HCT116 (cell line): ENCODE measurements around the gene NT5DC3. TPM values are rescaled to one million over a fixed set of nuclear protein-coding genes. Genes with fewer than 3 reads are reported as not detected.

ENCODE experiments used
- ATAC-seq: fragments of 200-7000 bp; cut with Tn5 transposase; 2 replicates; pipeline ENCODE4 v1.9.1; 2020; ENCODE audit warnings: mild to moderate bottlenecking, moderate library complexity
- BruUV-seq: library from RNA; stranded (reverse); fragments of 400-500 nt; replicated peaks from 2 replicates; lab custom pipeline; 2021; lab: Mats Ljungman, UMichigan
- CTCF ChIA-PET: fragments of 300-600 bp; sonication (Branson Sonifier 250); formaldehyde crosslinking; loops from one replicate; lab custom pipeline; 2021; ENCODE audit warnings: antibody characterized with exemption; lab: Charles Lee
- POLR2A ChIA-PET: fragments of 300-600, 350-600 bp; sonication (Branson Sonifier 250); formaldehyde crosslinking; loops from one replicate; lab custom pipeline; 2021; ENCODE audit warnings: antibody characterized with exemption; lab: Charles Lee
- RAD21 ChIA-PET, 2 experiments: fragments of 300-600 bp; sonication (Branson Sonifier 250); formaldehyde crosslinking; loops; one replicate each; lab custom pipeline; 2023; ENCODE audit warnings: low total read pairs in 2 of 2; ENCODE audit not compliant: uncharacterized antibody in 2 of 2, unreplicated experiment in 2 of 2, low non-redundant PET in 1 of 2; lab: Charles Lee
- DNase-seq: peaks from one replicate; pipeline ENCODE4 v3.0.0-alpha.2; 2010; ENCODE audit warnings: low read depth, low spot score
- H2AFZ ChIP-seq: fragments of 200-600 bp; shearing (Covaris generic), sonication (generic); 2 replicates; pipeline ENCODE4 v1.6.1; 2017; ENCODE audit warnings: low read depth, mixed run types, mixed read lengths, antibody characterized with exemption, low read length; ENCODE audit not compliant: poor library complexity, severe bottlenecking
- H3K27ac ChIP-seq: 2 replicates; pipeline ENCODE4 v1.5.1; 2012; ENCODE audit warnings: low read depth, low read length
- H3K27me3 ChIP-seq: fragments of 200-600 bp; sonication (generic); 2 replicates; pipeline ENCODE4 v1.6.1; 2016; ENCODE audit warnings: mixed run types, low read length, mixed read lengths; ENCODE audit not compliant: insufficient read depth
- H3K36me3 ChIP-seq, 2 experiments: fragments of 200-500 bp in 1 of 2; fragments of 200-600 bp in 1 of 2; sonication (Bioruptor generic) in 1 of 2; sonication (generic) in 1 of 2; 2 replicates each; pipeline versions ENCODE4 v1.5.1 to v1.6.1; 2014 to 2016; ENCODE audit warnings: low read length in 2 of 2, inconsistent platforms in 1 of 2, mixed read lengths in 1 of 2, mixed run types in 1 of 2; ENCODE audit not compliant: insufficient read depth in 2 of 2, control insufficient read depth in 1 of 2
- H3K4me1 ChIP-seq, 2 experiments: fragments of 200-600 bp in 1 of 2; sonication (generic) in 1 of 2; 2 replicates each; pipeline versions ENCODE4 v1.5.1 to v1.6.1; 2012 to 2017; ENCODE audit warnings: low read length in 2 of 2, inconsistent platforms in 1 of 2, mild to moderate bottlenecking in 1 of 2, mixed read lengths in 1 of 2, mixed run types in 1 of 2, moderate library complexity in 1 of 2; ENCODE audit not compliant: insufficient read depth in 2 of 2, control insufficient read depth in 1 of 2
- H3K4me2 ChIP-seq: fragments of 200-600 bp; sonication (generic); 2 replicates; pipeline ENCODE4 v1.6.1; 2017; ENCODE audit warnings: mixed run types, low read length, mixed read lengths
- H3K4me3 ChIP-seq, 2 experiments: fragments of 200-600 bp in 1 of 2; sonication (generic) in 1 of 2; replicated peaks in 1 of 2; 2 replicates each; pipeline ENCODE4 v1.5.1; 2011 to 2016; ENCODE audit warnings: low read length in 2 of 2, control low read depth in 1 of 2, low read depth in 1 of 2, mild to moderate bottlenecking in 1 of 2, mixed read lengths in 1 of 2, mixed run types in 1 of 2
- H3K79me2 ChIP-seq: fragments of 200-600 bp; sonication (generic); 2 replicates; pipeline ENCODE4 v1.6.1; 2017; ENCODE audit warnings: mild to moderate bottlenecking, mixed run types, low read length, moderate library complexity, mixed read lengths; ENCODE audit not compliant: insufficient read depth
- H3K9ac ChIP-seq: fragments of 200-600 bp; sonication (generic); 2 replicates; pipeline ENCODE4 v1.6.1; 2016; ENCODE audit warnings: low read length, mixed read lengths
- H3K9me2 ChIP-seq: fragments of 200-600 bp; sonication (generic), shearing (Covaris generic); 2 replicates; pipeline ENCODE4 v1.6.1; 2017; ENCODE audit warnings: mixed run types, mild to moderate bottlenecking, moderate library complexity; ENCODE audit not compliant: insufficient read depth
- H3K9me3 ChIP-seq, 2 experiments: fragments of 200-500 bp in 1 of 2; fragments of 200-600 bp in 1 of 2; sonication (Bioruptor generic) in 1 of 2; sonication (generic) in 1 of 2; 2 replicates each; pipeline ENCODE4 v1.6.1; 2014 to 2017; ENCODE audit warnings: low read length in 2 of 2, mixed read lengths in 2 of 2, inconsistent platforms in 1 of 2, low read depth in 1 of 2, mild to moderate bottlenecking in 1 of 2, mixed run types in 1 of 2, moderate library complexity in 1 of 2; ENCODE audit not compliant: control insufficient read depth in 1 of 2, insufficient read depth in 1 of 2
- H4K20me1 ChIP-seq: fragments of 200-600 bp; sonication (generic), shearing (Covaris generic); 2 replicates; pipeline ENCODE4 v1.6.1; 2017; ENCODE audit warnings: mixed run types, mild to moderate bottlenecking, moderate library complexity; ENCODE audit not compliant: insufficient read depth
- CBX3 ChIP-seq: IDR thresholded peaks from 2 replicates; pipeline ENCODE4 v1.6.1; 2012; ENCODE audit warnings: low read depth
- CEBPB ChIP-seq: IDR thresholded peaks from 2 replicates; pipeline ENCODE4 v1.6.1; 2012; ENCODE audit warnings: low read depth
- CTCF ChIP-seq, 3 experiments: fragments of 200-600 bp in 1 of 3; sonication (generic) in 1 of 3; IDR thresholded peaks in 2 of 3; conservative IDR thresholded peaks in 1 of 3; 2 replicates each; pipeline ENCODE4 v1.5.1; 2012 to 2017; ENCODE audit warnings: low read depth in 2 of 3, low read length in 2 of 3, antibody characterized with exemption in 1 of 3, borderline replicate concordance in 1 of 3, control low read depth in 1 of 3, mild to moderate bottlenecking in 1 of 3, mixed read lengths in 1 of 3, mixed run types in 1 of 3, moderate library complexity in 1 of 3; ENCODE audit not compliant: insufficient read depth in 1 of 3
- EGR1 ChIP-seq: IDR thresholded peaks from 2 replicates; pipeline ENCODE4 v1.6.1; 2012; ENCODE audit warnings: low read depth
- EZH2 ChIP-seq: fragments of 200-600 bp; sonication (generic); IDR thresholded peaks from 2 replicates; pipeline ENCODE4 v1.6.1; 2017; ENCODE audit warnings: antibody characterized with exemption, mixed run types
- EZH2phosphoT487 ChIP-seq: fragments of 200-600 bp; IDR thresholded peaks from 2 replicates; pipeline ENCODE4 v1.6.1; 2018; ENCODE audit warnings: antibody characterized with exemption, borderline replicate concordance
- FOSL1 ChIP-seq: IDR thresholded peaks from 2 replicates; pipeline ENCODE4 v1.6.1; 2012; ENCODE audit warnings: low read depth
- JUND ChIP-seq: IDR thresholded peaks from 2 replicates; pipeline ENCODE4 v1.6.1; 2012
- MAX ChIP-seq: IDR thresholded peaks from 2 replicates; pipeline ENCODE4 v1.6.1; 2012
- POLR2AphosphoS5 ChIP-seq: IDR thresholded peaks from 2 replicates; pipeline ENCODE4 v1.6.1; 2011; ENCODE audit warnings: mild to moderate bottlenecking, low read depth, low read length, moderate library complexity
- SIN3A ChIP-seq: IDR thresholded peaks from 2 replicates; pipeline ENCODE4 v1.6.1; 2012; ENCODE audit warnings: low read depth
- SP1 ChIP-seq: IDR thresholded peaks from 2 replicates; pipeline ENCODE4 v1.6.1; 2012; ENCODE audit warnings: low read depth
- SRF ChIP-seq: IDR thresholded peaks from 2 replicates; pipeline ENCODE4 v1.6.1; 2012; ENCODE audit warnings: low read depth
- TCF7L2 ChIP-seq: IDR thresholded peaks from 2 replicates; pipeline ENCODE4 v1.7.0; 2011; ENCODE audit warnings: borderline replicate concordance, inconsistent platforms; ENCODE audit not compliant: insufficient read depth, insufficient read length; ENCODE audit errors: extremely low read depth
- ZNF274 ChIP-seq: fragments of 200-500 bp; sonication (Bioruptor generic); IDR thresholded peaks from 2 replicates; pipeline ENCODE4 v1.6.1; 2014; ENCODE audit warnings: mild to moderate bottlenecking, low read depth, low read length, inconsistent platforms
- intact Hi-C: fragments of 100-400 bp; cut with micrococcal nuclease; formaldehyde crosslinking; loops from 2 replicates; pipeline ENCODE4 v1.10.0; 2022
- total RNA-seq: library from RNA; stranded (reverse); gene quantifications from one replicate; pipeline ENCODE4 v1.2.1, GENCODE V29; 2021; ENCODE audit not compliant: unreplicated experiment

Gene NT5DC3
- total RNA-seq, 1 experiment from 2014 or later = 18.7 TPM

- DNase-seq (no peak), ATAC-seq (peak; percentile 27; the same call in 1 of the 2 replicates)
- Histone ChIP-seq H2AFZ (no peak overlapping the region), H3K4me3 (no peak overlapping the region), H3K9me2 (no peaks in the 10 kb centered on the region), H3K27ac (no peak overlapping the region), H4K20me1 (no peaks in the 10 kb centered on the region), H3K9ac (no peak overlapping the region), H3K27me3 (no peaks in the 10 kb centered on the region), H3K36me3 (peaks cover 17 to 49% of the 10 kb centered on the region in 2 experiments), H3K4me1 (peaks cover 4 to 9% of the 10 kb centered on the region in 2 experiments; a peak in 2 of 4 replicates), H3K79me2 (no peaks in the 10 kb centered on the region), H3K4me2 (no peak overlapping the region), H3K9me3 (no peaks in the 10 kb centered on the region)
- intact Hi-C loops = loop anchor here (10.0 kb wide), 1 partner anchor 165 kb away; no protein-coding TSS in a partner anchor
- no peak for TF ChIP-seq SRF
- TF ChIP-seq TCF7L2 = no peak
- TF ChIP-seq FOSL1 = no peak
- TF ChIP-seq CBX3 = no peak
- no peak for TF ChIP-seq CTCF (IDR thresholded peaks at IDR 0.05 in 2 of 3, conservative IDR thresholded peaks at IDR 0.05 in 1 of 3; ENCODE audit: borderline replicate concordance in 1 of 3, insufficient read depth in 1 of 3, low read depth in 2 of 3, low read length in 2 of 3)
- no peak for TF ChIP-seq SIN3A
- TF ChIP-seq EZH2 = no peak
- no peak for TF ChIP-seq EZH2phosphoT487
- no peak for TF ChIP-seq POLR2AphosphoS5
- TF ChIP-seq CEBPB = no peak
- no peak for TF ChIP-seq SP1
- no peak for TF ChIP-seq EGR1
- no peak for TF ChIP-seq MAX
- TF ChIP-seq ZNF274 = no peak
- no peak for TF ChIP-seq JUND
- POLR2A ChIA-PET = no interaction called here
- no TSS peak for BruUV-seq
- RAD21 ChIA-PET = no interaction called here
- CTCF ChIA-PET = no interaction called here
These were observed 61.5 kb downstream of the NT5DC3 start for GRCh38 chr12:103779410-103780092.
